Pancreas (tissue), 10 donors: ENCODE measurements around the gene SLC2A5. TPM values are rescaled to one million over a fixed set of nuclear protein-coding genes. Genes with fewer than 3 reads are reported as not detected.
A peak's percentile ranks its signal among the peaks of the same experiment; 100 is the strongest.

Source experiments
- ATAC-seq, 4 donors: fragments of 200-7000 bp; cut with Tn5 transposase; one replicate each; pipeline versions ENCODE4 v1.8.0 to v1.9.1; 2020; ENCODE audit warnings: mild to moderate bottlenecking in 4 of 4, moderate library complexity in 4 of 4
- DNase-seq, 6 donors: peaks; one replicate each; pipeline ENCODE4 v3.0.0-alpha.2; 2020
- FAIRE-seq: peaks from 2 replicates; lab custom pipeline; 2012; peaks lifted over from hg19 to GRCh38; lab: Jason Lieb, UNC
- H3K27ac ChIP-seq, 4 donors: fragments of 200-600 bp; sonication (generic); 1 replicate in 3 of 4; 2 replicates in 1 of 4; pipeline versions ENCODE4 v1.5.0 to v1.8.0; 2020
- H3K27me3 ChIP-seq, 4 donors: fragments of 200-600 bp; one replicate each; pipeline ENCODE4 v1.8.0; 2021
- H3K36me3 ChIP-seq, 3 donors: fragments of 200-600 bp; sonication (generic) in 1 of 3; one replicate each; pipeline versions ENCODE4 v1.5.0 to v1.8.0; 2020 to 2021
- H3K4me1 ChIP-seq, 3 donors: fragments of 200-600 bp; one replicate each; pipeline ENCODE4 v1.8.0; 2021
- H3K4me3 ChIP-seq, 4 donors: fragments of 200-600 bp; sonication (generic) in 2 of 4; one replicate each; pipeline versions ENCODE4 v1.5.0 to v1.8.0; 2020 to 2021
- H3K9me3 ChIP-seq, 4 donors: fragments of 200-600 bp; one replicate each; pipeline ENCODE4 v1.8.0; 2021
- CTCF ChIP-seq, 4 donors: fragments of 200-600 bp; sonication (generic) in 3 of 4; IDR thresholded peaks; one replicate each; pipeline versions ENCODE4 v1.5.0 to v1.8.0; 2021; ENCODE audit warnings: antibody characterized with exemption in 4 of 4
- WGBS, 2 donors: extraction: QIAGEN DNeasy Blood & Tissue Kit; methylation state at CpG; one replicate each; pipeline ENCODE4 v1.1.7; 2013; 5-methylcytosine and 5-hydroxymethylcytosine counted together
- intact Hi-C, 3 donors: fragments of 100-400 bp; cut with DNase I; formaldehyde crosslinking; loops; one replicate each; pipeline versions ENCODE4 v1.11.1 to v1.14.2; 2022
- polyA plus RNA-seq, 2 donors: library from polyadenylated mRNA; stranded (reverse); fragments of 200-250 nt; gene quantifications; one replicate each; pipeline ENCODE4 v1.2.3, GENCODE V29; 2013
- total RNA-seq, 6 donors: library from RNA; stranded (reverse); fragmentation: NEBNext Ultra II Directional in 4 of 6; extraction: Animal tissue kit (Norgen Biotek cat#: 25700) in 4 of 6; gene quantifications; one replicate each; pipeline versions ENCODE4 v1.2.1 to v1.2.4, GENCODE V29; 2021 to 2023
- donor health status: healthy with polysubstance abuse.
- donor health status: DM: no; HTN: no; CAD: no; lungs with moderate emphysema.
- donor health status: DM: no; HTN: no; CAD: no.
- donor health status: control.
- donor health status: control.
- donor health status: Bipolar disorder and iron deficiency.
- donor health status: DM: yes; HTN: yes; CAD: no.
- donor health status: DM: no; HTN: no; CAD: no.
- donor health status: DM: no; HTN: no; CAD: no.
- donor health status: DM: yes; HTN: yes; CAD: no.

The SLC2A5 gene
- total and polyA plus RNA-seq, 8 donors = 0.14 to 4.4 (median 0.53) TPM

GRCh38 chr1:9107136-9107535 is 37.7 kb upstream of the SLC2A5 start:
- no peaks in the 10 kb centered on the region for H3K27me3 ChIP-seq
- peaks cover 0 to 13% (median 0%) of the 10 kb centered on the region in 3 donors for H3K36me3 ChIP-seq
- no peak for ATAC-seq
- no peaks in the 10 kb centered on the region for H3K9me3 ChIP-seq
- WGBS, 2 donors = 74 to 76% methylated on average over 4 of the region's 4 CpGs
- no peaks in the 10 kb centered on the region for H3K4me1 ChIP-seq
- intact Hi-C loops = loop anchor here in 1 of 3 donors (10.0 kb wide), 1 partner anchor 192 kb away; no protein-coding TSS in a partner anchor
- FAIRE-seq = no peak
- H3K4me3 ChIP-seq = no peak overlapping the region
- DNase-seq = no peak
- TF ChIP-seq CTCF (IDR thresholded peaks at IDR 0.05) = no peak
- no peak overlapping the region for H3K27ac ChIP-seq

- Histone ChIP-seq H3K27me3 (no peaks in the 10 kb centered on the region), H3K36me3 (peaks cover 0 to 13% (median 0%) of the 10 kb centered on the region in 3 donors), H3K4me1 (no peaks in the 10 kb centered on the region), H3K4me3 (no peak overlapping the region), H3K27ac (no peak overlapping the region), H3K9me3 (no peaks in the 10 kb centered on the region)
- ATAC-seq (no peak), FAIRE-seq (no peak), DNase-seq (no peak)
- intact Hi-C loops = loop anchor here in 1 of 3 donors (10.0 kb wide), 1 partner anchor 191 kb away; no protein-coding TSS in a partner anchor
- 92% methylated on average over 14 of the region's 14 CpGs for WGBS, 2 donors
- no peak for TF ChIP-seq CTCF (IDR thresholded peaks at IDR 0.05)
Observed at GRCh38 chr1:9106286-9106685, 36.9 kb upstream of the SLC2A5 start.

- Histone ChIP-seq H3K9me3 (no peaks in the 10 kb centered on the region), H3K36me3 (peaks cover 0 to 13% (median 0%) of the 10 kb centered on the region in 3 donors), H3K4me1 (no peaks in the 10 kb centered on the region), H3K27me3 (no peaks in the 10 kb centered on the region), H3K4me3 (no peak overlapping the region), H3K27ac (no peak overlapping the region)
- 90 to 94% methylated on average over 22 of the region's 22 CpGs for WGBS, 2 donors
- DNase-seq (no peak), ATAC-seq (no peak), FAIRE-seq (no peak)
- no peak for TF ChIP-seq CTCF (IDR thresholded peaks at IDR 0.05)
- intact Hi-C loops = loop anchor here in 1 of 3 donors (10.0 kb wide), 1 partner anchor 191 kb away; no protein-coding TSS in a partner anchor
Observed at GRCh38 chr1:9105336-9105867, 36.0 kb upstream of the SLC2A5 start.

GRCh38 chr1:9101510-9102146 is 32.2 kb upstream of the SLC2A5 start:
- H3K4me1 ChIP-seq = no peaks in the 10 kb centered on the region
- peaks cover 0 to 13% (median 0%) of the 10 kb centered on the region in 3 donors for H3K36me3 ChIP-seq
- TF ChIP-seq CTCF (IDR thresholded peaks at IDR 0.05) = peak in 3 of 4 donors; percentile 11 to 29 (median 25)
- intact Hi-C loops = loop anchor here in 1 of 3 donors (10.0 kb wide), 1 partner anchor 187 kb away; no protein-coding TSS in a partner anchor
- H3K4me3 ChIP-seq = no peak overlapping the region
- 51 to 77% methylated on average over 4 of the region's 4 CpGs for WGBS, 2 donors
- FAIRE-seq (no peak), DNase-seq (no peak), ATAC-seq (peak in 3 of 4 donors; percentile 70 to 86 (median 78))
- H3K27me3 ChIP-seq = no peaks in the 10 kb centered on the region
- H3K9me3 ChIP-seq = no peaks in the 10 kb centered on the region
- H3K27ac ChIP-seq = no peak overlapping the region
